ENCODE data around the gene KRTAP10-4.

The KRTAP10-4 gene

GRCh38 chr21:44615911-44616590, 42.5 kb downstream of the KRTAP10-4 start:
- H3K27me3 ChIP-seq (replicated peaks; ENCODE audit: control insufficient read depth, insufficient read depth, low read length, poor library complexity, severe bottlenecking): no peaks in the 10 kb centered on the region
- H3K9me3 ChIP-seq (ENCODE audit: control insufficient read depth, low read length): no peaks in the 10 kb centered on the region
- DNase-seq: no peak
- H3K4me1 ChIP-seq (ENCODE audit: control insufficient read depth, insufficient read depth, low read length, poor library complexity, severe bottlenecking): peaks cover 25% of the 10 kb centered on the region
- H3K4me3 ChIP-seq (ENCODE audit: insufficient read depth, low read depth, low read length, poor library complexity, severe bottlenecking): no peak overlapping the region
- H3K36me3 ChIP-seq (ENCODE audit: control insufficient read depth, insufficient read depth, low read length): no peaks in the 10 kb centered on the region
- no peak overlapping the region for H3K27ac ChIP-seq (ENCODE audit: insufficient read depth, low read length, poor library complexity, severe bottlenecking)

GRCh38 chr21:44616591-44616926, 43.0 kb downstream of the KRTAP10-4 start:
- Histone ChIP-seq H3K27ac (ENCODE audit: insufficient read depth, low read length, poor library complexity, severe bottlenecking) (no peak overlapping the region), H3K27me3 (replicated peaks; ENCODE audit: control insufficient read depth, insufficient read depth, low read length, poor library complexity, severe bottlenecking) (no peaks in the 10 kb centered on the region), H3K9me3 (ENCODE audit: control insufficient read depth, low read length) (no peaks in the 10 kb centered on the region), H3K4me1 (ENCODE audit: control insufficient read depth, insufficient read depth, low read length, poor library complexity, severe bottlenecking) (peaks cover 25% of the 10 kb centered on the region), H3K4me3 (ENCODE audit: insufficient read depth, low read depth, low read length, poor library complexity, severe bottlenecking) (no peak overlapping the region), H3K36me3 (ENCODE audit: control insufficient read depth, insufficient read depth, low read length) (no peaks in the 10 kb centered on the region)
- no peak for DNase-seq

- no peaks in the 10 kb centered on the region for H3K27me3 ChIP-seq (replicated peaks; ENCODE audit: control insufficient read depth, insufficient read depth, low read length, poor library complexity, severe bottlenecking)
- H3K9me3 ChIP-seq (ENCODE audit: control insufficient read depth, low read length): no peaks in the 10 kb centered on the region
- H3K27ac ChIP-seq (ENCODE audit: insufficient read depth, low read length, poor library complexity, severe bottlenecking): no peak overlapping the region
- no peak for DNase-seq
- no peak overlapping the region for H3K4me3 ChIP-seq (ENCODE audit: insufficient read depth, low read depth, low read length, poor library complexity, severe bottlenecking)
- H3K4me1 ChIP-seq (ENCODE audit: control insufficient read depth, insufficient read depth, low read length, poor library complexity, severe bottlenecking): peaks cover 25% of the 10 kb centered on the region
- H3K36me3 ChIP-seq (ENCODE audit: control insufficient read depth, insufficient read depth, low read length): no peaks in the 10 kb centered on the region
These were observed 43.6 kb downstream of the KRTAP10-4 start for GRCh38 chr21:44617071-44617501.

GRCh38 chr21:44618504-44618903, 45.0 kb downstream of the KRTAP10-4 start:
- Histone ChIP-seq H3K4me3 (ENCODE audit: insufficient read depth, low read depth, low read length, poor library complexity, severe bottlenecking) (peak overlapping the region; percentile 6), H3K27me3 (replicated peaks; ENCODE audit: control insufficient read depth, insufficient read depth, low read length, poor library complexity, severe bottlenecking) (no peaks in the 10 kb centered on the region), H3K36me3 (ENCODE audit: control insufficient read depth, insufficient read depth, low read length) (no peaks in the 10 kb centered on the region), H3K4me1 (ENCODE audit: control insufficient read depth, insufficient read depth, low read length, poor library complexity, severe bottlenecking) (peaks cover 25% of the 10 kb centered on the region), H3K27ac (ENCODE audit: insufficient read depth, low read length, poor library complexity, severe bottlenecking) (peak overlapping the region; percentile 44), H3K9me3 (ENCODE audit: control insufficient read depth, low read length) (no peaks in the 10 kb centered on the region)
- no peak for DNase-seq

- H3K27ac ChIP-seq (ENCODE audit: insufficient read depth, low read length, poor library complexity, severe bottlenecking): peak overlapping the region; percentile 44
- peaks cover under 1% of the 10 kb centered on the region for H3K9me3 ChIP-seq (ENCODE audit: control insufficient read depth, low read length)
- DNase-seq: peak; percentile 36 to 51 (median 45)
- H3K4me1 ChIP-seq (ENCODE audit: control insufficient read depth, insufficient read depth, low read length, poor library complexity, severe bottlenecking): peaks cover 25% of the 10 kb centered on the region
- no peaks in the 10 kb centered on the region for H3K27me3 ChIP-seq (replicated peaks; ENCODE audit: control insufficient read depth, insufficient read depth, low read length, poor library complexity, severe bottlenecking)
- H3K4me3 ChIP-seq (ENCODE audit: insufficient read depth, low read depth, low read length, poor library complexity, severe bottlenecking): no peak overlapping the region
- no peaks in the 10 kb centered on the region for H3K36me3 ChIP-seq (ENCODE audit: control insufficient read depth, insufficient read depth, low read length)
These were observed 45.4 kb downstream of the KRTAP10-4 start for GRCh38 chr21:44618909-44619308.

GRCh38 chr21:44619886-44620285, 46.4 kb downstream of the KRTAP10-4 start:
- H3K27ac ChIP-seq (ENCODE audit: insufficient read depth, low read length, poor library complexity, severe bottlenecking): no peak overlapping the region
- peaks cover 25% of the 10 kb centered on the region for H3K4me1 ChIP-seq (ENCODE audit: control insufficient read depth, insufficient read depth, low read length, poor library complexity, severe bottlenecking)
- H3K27me3 ChIP-seq (replicated peaks; ENCODE audit: control insufficient read depth, insufficient read depth, low read length, poor library complexity, severe bottlenecking): no peaks in the 10 kb centered on the region
- no peaks in the 10 kb centered on the region for H3K36me3 ChIP-seq (ENCODE audit: control insufficient read depth, insufficient read depth, low read length)
- H3K4me3 ChIP-seq (ENCODE audit: insufficient read depth, low read depth, low read length, poor library complexity, severe bottlenecking): no peak overlapping the region
- peaks cover 7% of the 10 kb centered on the region for H3K9me3 ChIP-seq (ENCODE audit: control insufficient read depth, low read length)
- no peak for DNase-seq

- H3K4me1 ChIP-seq (ENCODE audit: control insufficient read depth, insufficient read depth, low read length, poor library complexity, severe bottlenecking): peaks cover 14% of the 10 kb centered on the region
- no peaks in the 10 kb centered on the region for H3K36me3 ChIP-seq (ENCODE audit: control insufficient read depth, insufficient read depth, low read length)
- DNase-seq: no peak
- no peak overlapping the region for H3K27ac ChIP-seq (ENCODE audit: insufficient read depth, low read length, poor library complexity, severe bottlenecking)
- no peaks in the 10 kb centered on the region for H3K27me3 ChIP-seq (replicated peaks; ENCODE audit: control insufficient read depth, insufficient read depth, low read length, poor library complexity, severe bottlenecking)
- H3K9me3 ChIP-seq (ENCODE audit: control insufficient read depth, low read length): peaks cover 7% of the 10 kb centered on the region
- no peak overlapping the region for H3K4me3 ChIP-seq (ENCODE audit: insufficient read depth, low read depth, low read length, poor library complexity, severe bottlenecking)
These were observed 50.0 kb downstream of the KRTAP10-4 start for GRCh38 chr21:44623575-44623974.

All from effector memory CD4-positive, alpha-beta T cell (primary cell).